Measurements from ENCODE around the gene SUSD3.
A peak's percentile ranks its signal among the peaks of the same experiment; 100 is the strongest.

Gene SUSD3

GRCh38 chr9:93061791-93062763, 3.6 kb downstream of the SUSD3 start:
- CTCF ChIA-PET = interaction anchor here (0.9 to 1.6 kb wide), 3 partner anchors 37 to 59 kb away, joined by 3 to 8 read pairs (median 3); no protein-coding TSS in a partner anchor
- Mint-ChIP-seq H3K4me1 (peaks cover 89% of the 10 kb centered on the region), H3K27ac (peak overlapping the region; percentile 100), H3K36me3 (peaks cover 58% of the 10 kb centered on the region), H3K4me3 (peak overlapping the region; percentile 92), H3K9me3 (no peaks in the 10 kb centered on the region), H3K27me3 (no peaks in the 10 kb centered on the region)
- DNase-seq = peak; percentile 58

DNA sequence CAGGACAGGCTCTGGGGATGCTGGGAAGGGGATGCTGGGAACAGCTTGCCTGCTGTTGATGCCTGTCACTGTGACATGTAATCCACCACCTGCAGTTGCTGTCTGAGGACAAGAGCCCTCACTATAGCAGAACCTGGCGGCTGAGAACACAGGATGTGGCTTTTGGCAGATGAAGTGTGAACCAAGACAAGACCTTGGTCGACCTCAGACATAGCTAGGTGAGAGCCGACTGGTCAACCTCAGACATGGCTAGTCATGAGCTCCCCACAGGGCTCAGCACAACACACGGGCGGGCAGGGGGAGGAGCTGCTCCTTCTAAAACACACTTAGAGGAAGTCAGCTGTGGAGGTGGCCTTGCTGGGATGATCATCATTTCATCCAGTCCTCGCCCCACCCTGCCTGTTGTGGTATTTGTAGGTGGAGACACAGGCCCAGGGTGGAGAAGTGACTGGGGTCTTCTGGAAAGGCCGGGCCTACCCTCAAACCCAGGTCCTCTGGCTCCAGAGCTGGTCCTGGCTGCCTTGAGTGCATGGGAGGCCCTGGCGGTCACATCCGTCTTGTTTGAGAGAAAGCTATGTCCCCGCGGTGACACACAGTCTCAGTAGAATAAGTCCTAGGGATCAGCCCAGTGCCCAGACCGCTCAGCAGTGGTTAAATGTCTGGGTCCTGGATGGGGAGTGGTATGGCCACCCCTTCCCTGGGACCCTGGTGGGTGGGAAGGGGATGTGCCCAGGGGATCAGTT, 6.1 kb downstream of the SUSD3 start:
- H3K36me3 Mint-ChIP-seq = peaks cover 72% of the 10 kb centered on the region
- CTCF ChIA-PET = interaction anchor here (0.7 to 3.7 kb wide), 14 partner anchors 9 to 108 kb away, joined by 3 to 11 read pairs (median 4); no protein-coding TSS in a partner anchor
- no peaks in the 10 kb centered on the region for H3K9me3 Mint-ChIP-seq
- DNase-seq = peak; percentile 95
- H3K4me1 Mint-ChIP-seq = peaks cover 88% of the 10 kb centered on the region
- H3K27me3 Mint-ChIP-seq = no peaks in the 10 kb centered on the region
- peak overlapping the region; percentile 100 for H3K27ac Mint-ChIP-seq
- H3K4me3 Mint-ChIP-seq = peak overlapping the region; percentile 85

GRCh38 chr9:93065135-93065720, 6.7 kb downstream of the SUSD3 start:
- Mint-ChIP-seq H3K4me3 (peak overlapping the region; percentile 85), H3K27ac (peak overlapping the region; percentile 100), H3K36me3 (peaks cover 74% of the 10 kb centered on the region), H3K9me3 (no peaks in the 10 kb centered on the region), H3K4me1 (peaks cover 84% of the 10 kb centered on the region), H3K27me3 (no peaks in the 10 kb centered on the region)
- CTCF ChIA-PET = interaction anchor here (0.7 to 3.7 kb wide), 13 partner anchors 10 to 109 kb away, joined by 3 to 11 read pairs (median 5); no protein-coding TSS in a partner anchor
- DNase-seq = no peak

GRCh38 chr9:93066978-93067603, 8.6 kb downstream of the SUSD3 start:
- no peak for DNase-seq
- H3K27ac Mint-ChIP-seq = peak overlapping the region; percentile 66
- H3K36me3 Mint-ChIP-seq = peaks cover 71% of the 10 kb centered on the region
- H3K4me1 Mint-ChIP-seq = peaks cover 78% of the 10 kb centered on the region
- CTCF ChIA-PET = interaction anchor here (1.1 to 3.7 kb wide), 3 partner anchors 10 to 42 kb away, joined by 3 to 11 read pairs (median 7); no protein-coding TSS in a partner anchor
- no peaks in the 10 kb centered on the region for H3K9me3 Mint-ChIP-seq
- no peaks in the 10 kb centered on the region for H3K27me3 Mint-ChIP-seq
- no peak overlapping the region for H3K4me3 Mint-ChIP-seq

DNA sequence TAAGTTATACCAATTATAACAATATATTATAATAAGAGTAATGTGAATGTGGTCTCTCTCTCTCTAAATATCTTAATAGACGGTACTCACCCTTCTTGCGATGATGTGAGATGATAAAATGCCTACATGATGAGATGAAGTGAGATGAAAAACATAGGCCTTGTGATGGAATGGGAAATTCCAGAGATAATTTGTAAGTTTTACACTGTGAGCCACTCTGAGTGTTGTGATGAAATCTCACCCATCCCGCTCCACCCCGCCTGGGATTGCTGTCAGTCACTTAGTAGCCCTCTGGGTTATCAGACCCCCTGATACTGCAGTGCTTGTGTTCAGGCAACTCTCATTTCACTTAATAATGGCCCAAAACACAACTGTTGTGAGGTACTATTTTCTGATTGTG, 10.5 kb downstream of the SUSD3 start:
- H3K4me3 Mint-ChIP-seq = no peak overlapping the region
- no peaks in the 10 kb centered on the region for H3K9me3 Mint-ChIP-seq
- DNase-seq = no peak
- H3K36me3 Mint-ChIP-seq = peaks cover 65% of the 10 kb centered on the region
- CTCF ChIA-PET = no interaction called here
- H3K4me1 Mint-ChIP-seq = peaks cover 72% of the 10 kb centered on the region
- H3K27me3 Mint-ChIP-seq = no peaks in the 10 kb centered on the region
- no peak overlapping the region for H3K27ac Mint-ChIP-seq

- Mint-ChIP-seq H3K27me3 (no peaks in the 10 kb centered on the region), H3K27ac (peak overlapping the region; percentile 57), H3K36me3 (peaks cover 51% of the 10 kb centered on the region), H3K4me1 (peaks cover 49% of the 10 kb centered on the region), H3K9me3 (no peaks in the 10 kb centered on the region), H3K4me3 (no peak overlapping the region)
- DNase-seq = peak; percentile 46
- CTCF ChIA-PET = interaction anchor here (0.8 kb wide), 1 partner anchor 106 kb away, joined by 3 read pairs; no protein-coding TSS in a partner anchor
These were observed 13.0 kb downstream of the SUSD3 start for GRCh38 chr9:93071464-93071863.

- H3K4me3 Mint-ChIP-seq = no peak overlapping the region
- CTCF ChIA-PET = no interaction called here
- DNase-seq = no peak
- no peak overlapping the region for H3K27ac Mint-ChIP-seq
- peaks cover 56% of the 10 kb centered on the region for H3K36me3 Mint-ChIP-seq
- peaks cover 44% of the 10 kb centered on the region for H3K4me1 Mint-ChIP-seq
- no peaks in the 10 kb centered on the region for H3K9me3 Mint-ChIP-seq
- no peaks in the 10 kb centered on the region for H3K27me3 Mint-ChIP-seq
These were observed 13.9 kb downstream of the SUSD3 start for GRCh38 chr9:93072383-93072795.

DNA sequence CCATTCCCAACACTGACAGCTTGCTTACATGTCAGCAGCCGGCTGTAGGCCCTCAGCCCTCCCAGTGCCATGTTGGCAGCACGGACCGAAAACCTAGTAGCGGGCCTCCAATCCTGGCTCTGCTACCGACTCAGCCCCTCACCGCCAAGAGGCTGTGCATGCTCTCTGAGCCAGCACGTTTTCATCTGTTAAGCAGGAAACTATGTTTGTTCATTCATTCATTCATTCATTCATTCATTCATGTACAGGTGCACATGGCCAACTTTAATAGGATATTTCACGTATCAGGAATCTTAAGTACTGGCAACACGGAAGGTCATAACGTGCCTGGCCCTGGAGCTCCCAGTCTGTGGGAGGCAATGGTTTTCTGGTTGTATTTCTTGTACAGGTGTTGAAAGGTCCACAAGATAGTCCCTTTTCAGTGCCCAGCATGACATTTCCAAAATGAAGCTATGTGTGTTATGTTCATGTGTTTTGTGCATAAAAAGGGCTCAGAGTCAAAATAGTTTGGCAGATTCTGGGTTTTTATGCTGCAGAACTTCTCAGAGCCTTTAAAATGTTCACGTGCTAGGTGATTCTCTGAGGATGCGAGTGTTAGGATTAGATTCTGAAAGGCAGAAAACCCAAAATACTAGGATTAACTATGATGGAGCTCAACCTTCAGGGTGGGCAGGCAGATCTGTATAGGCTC, 17.7 kb downstream of the SUSD3 start:
- Mint-ChIP-seq H3K27me3 (no peaks in the 10 kb centered on the region), H3K9me3 (no peaks in the 10 kb centered on the region), H3K36me3 (peaks cover 54% of the 10 kb centered on the region), H3K27ac (no peak overlapping the region), H3K4me3 (no peak overlapping the region), H3K4me1 (peaks cover 33% of the 10 kb centered on the region)
- CTCF ChIA-PET = no interaction called here
- no peak for DNase-seq

GRCh38 chr9:93076792-93077128, 18.3 kb downstream of the SUSD3 start:
- H3K4me1 Mint-ChIP-seq = peaks cover 34% of the 10 kb centered on the region
- peaks cover 55% of the 10 kb centered on the region for H3K36me3 Mint-ChIP-seq
- DNase-seq = no peak
- CTCF ChIA-PET = interaction anchor here (1.1 kb wide), 1 partner anchor 10 kb away, joined by 3 read pairs; no protein-coding TSS in a partner anchor
- no peak overlapping the region for H3K27ac Mint-ChIP-seq
- H3K9me3 Mint-ChIP-seq = no peaks in the 10 kb centered on the region
- H3K27me3 Mint-ChIP-seq = no peaks in the 10 kb centered on the region
- H3K4me3 Mint-ChIP-seq = no peak overlapping the region

GRCh38 chr9:93077367-93077766, 18.9 kb downstream of the SUSD3 start:
- Mint-ChIP-seq H3K27ac (peak overlapping the region; percentile 29), H3K9me3 (no peaks in the 10 kb centered on the region), H3K36me3 (peaks cover 57% of the 10 kb centered on the region), H3K27me3 (no peaks in the 10 kb centered on the region), H3K4me3 (no peak overlapping the region), H3K4me1 (peaks cover 34% of the 10 kb centered on the region)
- CTCF ChIA-PET = interaction anchor here (1.1 kb wide), 1 partner anchor 10 kb away, joined by 3 read pairs; no protein-coding TSS in a partner anchor
- no peak for DNase-seq

DNA sequence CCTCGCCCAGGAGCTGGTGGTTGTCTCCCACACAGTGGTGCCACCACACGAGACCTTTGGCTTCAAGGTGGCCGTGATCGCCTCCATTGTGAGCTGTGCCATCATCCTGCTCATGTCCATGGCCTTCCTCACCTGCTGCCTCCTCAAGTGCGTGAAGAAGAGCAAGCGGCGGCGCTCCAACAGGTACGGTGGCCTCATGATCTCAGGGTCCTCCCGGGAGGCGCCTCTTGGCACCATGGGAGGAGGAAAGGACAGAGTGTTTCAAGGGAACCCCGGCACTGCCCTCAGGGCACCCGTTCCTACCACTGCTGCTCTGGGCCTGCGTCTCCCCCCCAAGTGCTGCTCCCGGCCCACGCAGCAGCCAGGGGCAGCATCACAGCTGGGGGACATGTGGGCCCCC, 19.3 kb downstream of the SUSD3 start:
- Mint-ChIP-seq H3K4me1 (peaks cover 34% of the 10 kb centered on the region), H3K4me3 (no peak overlapping the region), H3K9me3 (no peaks in the 10 kb centered on the region), H3K27me3 (no peaks in the 10 kb centered on the region), H3K27ac (no peak overlapping the region), H3K36me3 (peaks cover 58% of the 10 kb centered on the region)
- no peak for DNase-seq
- CTCF ChIA-PET = interaction anchor here (1.1 kb wide), 2 partner anchors 11 to 13 kb away, joined by 3 read pairs; no protein-coding TSS in a partner anchor

DNA sequence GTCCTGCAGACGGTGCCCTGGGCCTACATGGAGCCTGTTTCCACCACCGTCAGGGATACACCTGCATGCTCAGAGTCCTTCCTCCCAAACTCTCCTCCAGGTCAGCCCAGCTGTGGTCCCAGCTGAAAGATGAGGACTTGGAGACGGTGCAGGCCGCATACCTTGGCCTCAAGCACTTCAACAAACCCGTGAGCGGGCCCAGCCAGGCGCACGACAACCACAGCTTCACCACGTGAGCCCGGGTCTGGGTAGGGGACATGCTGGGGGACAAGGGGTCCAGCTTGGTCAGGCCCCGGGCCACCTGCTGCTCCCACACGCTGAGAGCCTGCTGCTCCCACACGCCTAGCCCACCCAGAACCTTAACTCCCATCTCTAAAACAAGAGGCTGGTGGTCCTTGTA, 20.9 kb downstream of the SUSD3 start:
- H3K27ac Mint-ChIP-seq = no peak overlapping the region
- CTCF ChIA-PET = interaction anchor here (0.8 kb wide), 1 partner anchor 77 kb away, joined by 3 read pairs; no protein-coding TSS in a partner anchor
- no peaks in the 10 kb centered on the region for H3K9me3 Mint-ChIP-seq
- no peak overlapping the region for H3K4me3 Mint-ChIP-seq
- peak; percentile 10 for DNase-seq
- peaks cover 61% of the 10 kb centered on the region for H3K36me3 Mint-ChIP-seq
- no peaks in the 10 kb centered on the region for H3K27me3 Mint-ChIP-seq
- H3K4me1 Mint-ChIP-seq = peaks cover 41% of the 10 kb centered on the region

DNA sequence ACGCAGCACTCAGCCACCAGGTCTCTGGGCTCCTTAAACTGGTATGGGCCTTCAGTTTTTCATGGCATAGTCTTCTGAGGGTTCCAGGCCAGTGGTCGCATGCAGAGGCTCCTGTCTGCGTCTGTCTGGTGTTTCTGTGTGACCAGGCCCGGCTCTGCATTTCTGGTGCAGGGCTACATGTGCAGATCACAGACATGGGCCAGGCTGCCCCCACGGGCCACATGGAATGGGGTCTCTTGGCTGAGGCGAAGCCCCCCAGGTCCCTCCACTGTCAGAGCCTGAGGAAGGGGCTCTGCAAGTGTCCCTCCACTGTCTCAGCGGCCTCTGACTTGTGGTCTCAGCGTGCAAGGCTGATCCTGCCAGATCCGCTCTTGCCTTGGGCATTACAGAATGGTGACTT, 21.9 kb downstream of the SUSD3 start:
- Mint-ChIP-seq H3K27ac (peak overlapping the region; percentile 71), H3K4me1 (peaks cover 38% of the 10 kb centered on the region), H3K36me3 (peaks cover 63% of the 10 kb centered on the region), H3K27me3 (no peaks in the 10 kb centered on the region), H3K9me3 (no peaks in the 10 kb centered on the region), H3K4me3 (no peak overlapping the region)
- DNase-seq = peak; percentile 14
- CTCF ChIA-PET = interaction anchor here (1.0 to 1.2 kb wide), 3 partner anchors 16 to 43 kb away, joined by 3 read pairs; no protein-coding TSS in a partner anchor

Data from activated naive CD4-positive, alpha-beta T cell treated with anti-CD3 and anti-CD28 coated beads, Interleukin-2, amount 10 ng/mL, durations not matched to agents 7 days and 5 days (primary cell).